Measurements from ENCODE around the gene NCOA7.

DNA sequence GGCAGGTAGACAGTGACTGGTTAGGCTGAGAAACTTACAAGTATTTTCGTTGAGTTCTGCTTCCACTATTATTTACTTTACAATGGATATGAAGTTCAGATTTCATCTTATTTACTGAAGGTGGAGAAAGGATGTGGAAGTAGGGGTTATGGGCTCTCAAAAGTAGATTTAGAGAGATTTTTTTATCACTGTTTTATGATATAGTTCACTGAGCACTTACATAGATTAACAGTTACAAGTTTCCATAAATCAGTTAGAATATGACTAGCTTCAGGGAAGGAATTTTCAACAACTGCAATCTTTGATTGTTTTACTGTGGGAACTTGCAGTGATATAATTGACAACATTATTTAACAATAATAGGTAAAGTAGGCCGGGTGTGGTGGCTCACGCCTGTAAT, 188.3 kb downstream of the NCOA7 start:
- TF ChIP-seq, protein P1, sequence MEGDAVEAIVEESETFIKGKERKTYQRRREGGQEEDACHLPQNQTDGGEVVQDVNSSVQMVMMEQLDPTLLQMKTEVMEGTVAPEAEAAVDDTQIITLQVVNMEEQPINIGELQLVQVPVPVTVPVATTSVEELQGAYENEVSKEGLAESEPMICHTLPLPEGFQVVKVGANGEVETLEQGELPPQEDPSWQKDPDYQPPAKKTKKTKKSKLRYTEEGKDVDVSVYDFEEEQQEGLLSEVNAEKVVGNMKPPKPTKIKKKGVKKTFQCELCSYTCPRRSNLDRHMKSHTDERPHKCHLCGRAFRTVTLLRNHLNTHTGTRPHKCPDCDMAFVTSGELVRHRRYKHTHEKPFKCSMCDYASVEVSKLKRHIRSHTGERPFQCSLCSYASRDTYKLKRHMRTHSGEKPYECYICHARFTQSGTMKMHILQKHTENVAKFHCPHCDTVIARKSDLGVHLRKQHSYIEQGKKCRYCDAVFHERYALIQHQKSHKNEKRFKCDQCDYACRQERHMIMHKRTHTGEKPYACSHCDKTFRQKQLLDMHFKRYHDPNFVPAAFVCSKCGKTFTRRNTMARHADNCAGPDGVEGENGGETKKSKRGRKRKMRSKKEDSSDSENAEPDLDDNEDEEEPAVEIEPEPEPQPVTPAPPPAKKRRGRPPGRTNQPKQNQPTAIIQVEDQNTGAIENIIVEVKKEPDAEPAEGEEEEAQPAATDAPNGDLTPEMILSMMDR (IDR thresholded peaks at IDR 0.05): no peak
- no peak for TF ChIP-seq POLR2A (IDR thresholded peaks at IDR 0.05)

All from thyroid gland (tissue), 4 donors.